ENCODE results near the gene TNFAIP8L3.

The TNFAIP8L3 gene

GRCh38 chr15:51121631-51122225, 27.0 kb upstream of the TNFAIP8L3 start:
- H3K4me3 ChIP-seq (ENCODE audit: low read length, poor library complexity, severe bottlenecking): no peak overlapping the region
- H3K9me2 ChIP-seq (replicated peaks; ENCODE audit: low read depth, low read length): no peaks in the 10 kb centered on the region
- H3K36me3 ChIP-seq (ENCODE audit: insufficient read depth, low read length): no peaks in the 10 kb centered on the region
- no peaks in the 10 kb centered on the region for H3K9me3 ChIP-seq (ENCODE audit: insufficient read depth, low read depth, low read length)
- no peaks in the 10 kb centered on the region for H3K27me3 ChIP-seq (ENCODE audit: insufficient read depth, low read length, poor library complexity, severe bottlenecking)
- H3K79me2 ChIP-seq (ENCODE audit: insufficient read depth, low read length): no peaks in the 10 kb centered on the region
- H2AFZ ChIP-seq (ENCODE audit: low read length): no peak overlapping the region
- H3K4me1 ChIP-seq (ENCODE audit: insufficient read depth, low read length, poor library complexity, severe bottlenecking): peaks cover 3% of the 10 kb centered on the region
- TF ChIP-seq CTCF (conservative IDR thresholded peaks at IDR 0.05; ENCODE audit: low read length): no peak
- no peak for TF ChIP-seq EZH2phosphoT487 (IDR thresholded peaks at IDR 0.05; ENCODE audit: borderline replicate concordance)
- H4K20me1 ChIP-seq (ENCODE audit: insufficient read depth, low read length, poor library complexity, severe bottlenecking): no peaks in the 10 kb centered on the region
- no peaks in the 10 kb centered on the region for H3F3A ChIP-seq (ENCODE audit: low read depth)
- H3K9ac ChIP-seq (ENCODE audit: low read depth, low read length, poor library complexity, severe bottlenecking): no peak overlapping the region
- no peak overlapping the region for H3K4me2 ChIP-seq (ENCODE audit: low read depth, low read length, poor library complexity, severe bottlenecking)

GRCh38 chr15:51121118-51121517, 26.4 kb upstream of the TNFAIP8L3 start:
- H3K4me2 ChIP-seq (ENCODE audit: low read depth, low read length, poor library complexity, severe bottlenecking): no peak overlapping the region
- no peaks in the 10 kb centered on the region for H3K4me1 ChIP-seq (ENCODE audit: insufficient read depth, low read length, poor library complexity, severe bottlenecking)

GRCh38 chr15:51119120-51119519, 24.4 kb upstream of the TNFAIP8L3 start:
- no peaks in the 10 kb centered on the region for H3K27me3 ChIP-seq (ENCODE audit: insufficient read depth, low read length, poor library complexity, severe bottlenecking)
- H2AFZ ChIP-seq (ENCODE audit: low read length): no peak overlapping the region
- H3K9ac ChIP-seq (ENCODE audit: low read depth, low read length, poor library complexity, severe bottlenecking): no peak overlapping the region
- no peak overlapping the region for H3K4me3 ChIP-seq (ENCODE audit: low read length, poor library complexity, severe bottlenecking)
- H3K79me2 ChIP-seq (ENCODE audit: insufficient read depth, low read length): no peaks in the 10 kb centered on the region
- no peaks in the 10 kb centered on the region for H3K4me1 ChIP-seq (ENCODE audit: insufficient read depth, low read length, poor library complexity, severe bottlenecking)
- no peaks in the 10 kb centered on the region for H4K20me1 ChIP-seq (ENCODE audit: insufficient read depth, low read length, poor library complexity, severe bottlenecking)
- H3K4me2 ChIP-seq (ENCODE audit: low read depth, low read length, poor library complexity, severe bottlenecking): no peak overlapping the region
- no peaks in the 10 kb centered on the region for H3K9me3 ChIP-seq (ENCODE audit: insufficient read depth, low read depth, low read length)
- no peaks in the 10 kb centered on the region for H3K36me3 ChIP-seq (ENCODE audit: insufficient read depth, low read length)
- TF ChIP-seq EZH2phosphoT487 (IDR thresholded peaks at IDR 0.05; ENCODE audit: borderline replicate concordance): no peak
- TF ChIP-seq CTCF (conservative IDR thresholded peaks at IDR 0.05; ENCODE audit: low read length): no peak
- no peaks in the 10 kb centered on the region for H3F3A ChIP-seq (ENCODE audit: low read depth)
- no peaks in the 10 kb centered on the region for H3K9me2 ChIP-seq (replicated peaks; ENCODE audit: low read depth, low read length)

More at GRCh38 chr15:51121118-51121517, 26.4 kb upstream of the TNFAIP8L3 start:
- Histone ChIP-seq H3K9me3 (ENCODE audit: insufficient read depth, low read depth, low read length) (no peaks in the 10 kb centered on the region), H3F3A (ENCODE audit: low read depth) (no peaks in the 10 kb centered on the region), H3K27me3 (ENCODE audit: insufficient read depth, low read length, poor library complexity, severe bottlenecking) (no peaks in the 10 kb centered on the region), H4K20me1 (ENCODE audit: insufficient read depth, low read length, poor library complexity, severe bottlenecking) (no peaks in the 10 kb centered on the region), H3K9ac (ENCODE audit: low read depth, low read length, poor library complexity, severe bottlenecking) (no peak overlapping the region), H3K79me2 (ENCODE audit: insufficient read depth, low read length) (no peaks in the 10 kb centered on the region), H3K9me2 (replicated peaks; ENCODE audit: low read depth, low read length) (no peaks in the 10 kb centered on the region), H3K4me3 (ENCODE audit: low read length, poor library complexity, severe bottlenecking) (no peak overlapping the region), H3K36me3 (ENCODE audit: insufficient read depth, low read length) (no peaks in the 10 kb centered on the region), H2AFZ (ENCODE audit: low read length) (no peak overlapping the region)
- TF ChIP-seq EZH2phosphoT487 (IDR thresholded peaks at IDR 0.05; ENCODE audit: borderline replicate concordance) (no peak), CTCF (conservative IDR thresholded peaks at IDR 0.05; ENCODE audit: low read length) (no peak)

Measured in Loucy (cell line).